ENCODE results near the gene SPAG9.
"Not testable (repeated sequence)": the region's sequence is repeated elsewhere in the genome, so short reads cannot be mapped to it uniquely, and the experiment has no call there.

The SPAG9 gene

DNA sequence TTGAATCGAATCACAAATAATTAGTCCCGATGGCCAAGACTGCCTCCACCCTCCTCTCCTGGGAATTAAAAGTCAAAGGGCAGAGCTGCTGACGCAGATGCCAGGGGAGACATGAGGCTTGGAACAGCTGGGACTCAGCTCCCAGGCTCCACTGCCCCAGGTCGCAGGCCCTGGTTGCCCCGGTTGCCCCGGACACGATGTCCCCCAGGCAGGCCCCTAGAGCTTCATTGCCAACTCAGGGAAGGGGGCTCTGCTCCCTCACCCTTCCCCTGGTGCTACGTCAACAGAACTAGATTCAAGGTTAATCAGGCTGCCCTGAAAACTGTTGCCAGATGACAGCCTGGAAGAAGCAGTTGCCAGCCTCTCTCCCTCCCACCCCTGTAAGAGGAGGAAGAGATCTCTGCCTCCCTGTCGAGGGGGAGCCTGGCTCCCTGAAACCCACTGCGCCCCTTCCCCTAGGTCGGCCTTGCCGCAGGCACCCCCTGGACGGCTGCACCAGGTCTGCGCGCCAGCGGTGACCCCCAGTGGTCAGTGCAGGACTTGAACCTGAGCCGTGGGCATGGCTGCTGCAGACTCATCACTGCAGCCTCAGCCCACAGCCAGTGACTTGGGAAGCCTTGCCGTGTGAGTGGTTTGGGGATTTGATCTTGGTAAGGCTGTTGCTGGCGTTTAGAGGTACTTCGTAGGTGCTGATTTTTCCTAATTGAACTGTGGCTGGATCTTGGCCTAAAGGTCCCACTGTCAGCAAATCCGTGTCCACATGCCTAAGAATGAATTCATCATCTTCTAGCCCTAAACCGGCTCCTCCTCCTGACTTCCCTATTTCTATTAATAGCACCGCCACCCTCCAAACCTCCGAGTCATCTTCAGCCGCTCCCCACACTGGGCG is 170.4 kb downstream of the SPAG9 start:
- DNase-seq, result peak; percentile 59

DNA sequence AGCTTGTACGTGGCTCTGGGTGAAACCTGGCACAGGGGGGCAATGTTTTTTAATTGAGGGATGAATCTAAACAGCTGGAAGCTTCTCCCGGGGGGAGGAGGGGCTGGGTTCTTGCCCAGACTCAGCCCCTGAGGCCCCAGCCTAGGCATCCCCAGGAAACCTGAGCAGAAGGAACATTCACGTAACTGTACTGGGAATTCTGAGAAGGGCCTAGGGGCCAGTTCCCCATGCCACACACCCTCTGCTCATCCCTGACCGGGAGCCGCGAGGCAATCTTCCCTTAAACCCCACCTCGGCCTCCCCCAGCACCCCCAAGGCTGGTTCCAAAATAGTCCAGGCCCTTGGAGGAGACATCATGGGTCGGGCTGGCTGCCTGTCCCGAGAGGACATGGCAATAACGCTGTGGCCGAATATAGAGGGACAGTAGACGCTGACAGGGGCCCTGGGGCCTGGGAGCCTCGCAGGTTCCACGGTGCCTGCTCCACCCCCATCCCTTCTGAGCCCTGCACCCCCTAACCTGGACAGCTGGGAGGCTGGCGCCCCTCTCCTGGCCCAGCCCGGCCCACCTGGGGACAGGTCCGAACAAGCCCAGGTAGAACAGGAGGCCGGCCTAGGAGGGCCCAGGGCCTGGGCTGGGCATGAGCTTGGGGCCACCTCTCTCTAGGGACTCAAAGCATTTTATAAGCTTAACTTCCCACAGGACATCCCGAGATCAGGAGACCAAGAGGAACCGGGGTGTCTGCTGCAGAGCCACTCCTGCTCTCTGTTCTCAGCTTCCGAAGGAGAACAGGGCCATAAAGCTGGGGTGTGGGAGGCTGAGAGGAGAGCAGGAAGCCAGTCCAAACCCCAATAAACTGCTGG is 171.3 kb downstream of the SPAG9 start:
- no peak for DNase-seq

DNA sequence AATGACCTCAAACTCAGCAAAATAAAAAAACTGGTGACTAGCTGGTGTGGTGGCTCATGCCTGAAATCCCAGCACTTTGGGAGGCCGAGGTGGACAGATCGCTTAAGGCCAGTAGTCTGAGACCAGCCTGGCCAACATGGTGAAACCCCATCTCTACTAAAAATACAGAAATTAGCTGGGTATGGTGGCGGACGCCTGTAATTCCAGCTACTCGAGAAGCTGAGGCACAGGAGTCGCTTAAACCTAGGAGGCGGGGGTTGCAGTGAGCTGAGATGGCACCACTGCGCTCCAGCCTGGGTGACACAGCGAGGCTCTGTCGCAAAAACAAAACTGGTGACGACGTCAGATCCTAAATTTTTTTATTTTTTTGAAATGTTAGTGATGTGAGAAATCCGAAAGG is 172.0 kb downstream of the SPAG9 start:
- DNase-seq, result no peak

DNA sequence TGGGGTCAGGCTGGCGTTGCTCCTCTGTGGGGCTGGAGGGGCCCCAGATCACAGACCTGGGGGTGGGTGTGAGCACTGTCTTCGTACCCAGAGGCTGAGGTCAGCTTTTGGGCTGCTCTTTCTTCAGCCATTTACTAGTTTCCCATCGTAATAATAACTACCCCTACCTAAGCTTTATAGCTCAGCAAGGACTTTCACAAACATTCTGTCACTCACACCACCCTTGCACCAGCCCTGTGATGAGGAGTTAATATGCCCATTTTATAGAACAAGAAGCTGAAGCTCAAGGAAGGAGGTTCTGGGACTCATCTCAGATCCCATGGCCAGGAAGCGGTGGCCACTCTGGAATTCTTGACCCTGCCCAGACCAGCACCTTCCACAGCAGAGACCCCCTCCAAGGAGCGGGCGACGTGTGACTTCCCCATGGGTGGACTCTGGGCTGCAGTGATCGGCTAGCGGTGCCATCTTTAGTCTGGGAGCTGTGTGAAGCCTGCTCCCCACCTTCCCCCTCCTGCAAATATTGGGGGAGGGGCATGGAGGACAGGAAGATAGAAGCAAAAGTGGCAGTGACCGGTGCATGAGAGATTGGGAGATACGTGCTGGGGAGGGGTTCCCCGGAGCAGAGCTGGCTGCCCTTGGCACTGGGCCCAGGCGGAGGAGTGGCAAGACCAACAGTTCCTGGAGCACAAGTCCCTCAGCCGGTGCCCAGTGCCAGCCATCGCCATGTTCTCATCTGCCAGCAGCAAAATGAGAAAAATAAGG is 172.7 kb downstream of the SPAG9 start:
- no peak for DNase-seq

DNA sequence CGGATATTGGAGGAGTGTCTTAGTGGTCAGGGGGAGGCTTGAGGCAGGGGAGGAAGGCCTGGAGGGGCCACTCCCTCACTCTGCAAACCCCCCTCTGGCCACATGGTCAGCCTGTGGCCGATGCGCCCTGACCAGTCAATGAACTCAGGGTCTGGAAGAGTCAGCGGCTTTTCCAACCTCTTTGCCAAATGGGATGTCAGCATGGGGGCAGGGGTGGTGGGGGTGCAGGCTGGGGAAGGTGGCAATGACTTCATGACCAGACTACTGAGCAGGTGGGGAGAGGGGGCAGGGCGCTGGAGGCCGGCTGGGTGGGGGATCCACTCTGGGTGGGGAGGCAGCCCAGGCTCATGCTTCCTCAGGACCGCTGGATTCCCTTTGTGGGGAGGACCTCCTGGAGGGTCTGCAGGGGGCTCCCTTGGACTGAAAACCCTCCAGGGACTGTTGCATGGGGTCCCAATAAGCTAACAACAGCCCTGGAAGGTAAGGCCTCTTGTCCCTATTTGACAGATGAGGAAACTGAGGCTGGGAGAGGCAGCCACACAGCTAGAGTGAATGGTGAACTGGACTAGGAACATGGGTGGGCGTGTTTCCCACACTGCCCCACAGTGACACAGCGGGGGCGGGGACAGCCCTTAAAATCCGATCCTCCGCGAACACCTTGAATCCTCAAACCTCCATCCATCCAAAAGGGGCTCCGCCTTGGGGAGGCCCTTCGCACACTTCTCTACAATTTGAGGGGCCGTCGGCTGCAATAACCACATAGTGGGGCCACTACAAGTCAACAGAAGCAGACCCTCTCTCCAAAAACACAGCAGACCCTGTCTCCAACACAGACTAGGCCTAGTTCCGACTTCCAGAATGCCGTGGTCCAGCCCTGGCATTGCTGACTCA is 173.5 kb downstream of the SPAG9 start:
- no peak for DNase-seq

DNA sequence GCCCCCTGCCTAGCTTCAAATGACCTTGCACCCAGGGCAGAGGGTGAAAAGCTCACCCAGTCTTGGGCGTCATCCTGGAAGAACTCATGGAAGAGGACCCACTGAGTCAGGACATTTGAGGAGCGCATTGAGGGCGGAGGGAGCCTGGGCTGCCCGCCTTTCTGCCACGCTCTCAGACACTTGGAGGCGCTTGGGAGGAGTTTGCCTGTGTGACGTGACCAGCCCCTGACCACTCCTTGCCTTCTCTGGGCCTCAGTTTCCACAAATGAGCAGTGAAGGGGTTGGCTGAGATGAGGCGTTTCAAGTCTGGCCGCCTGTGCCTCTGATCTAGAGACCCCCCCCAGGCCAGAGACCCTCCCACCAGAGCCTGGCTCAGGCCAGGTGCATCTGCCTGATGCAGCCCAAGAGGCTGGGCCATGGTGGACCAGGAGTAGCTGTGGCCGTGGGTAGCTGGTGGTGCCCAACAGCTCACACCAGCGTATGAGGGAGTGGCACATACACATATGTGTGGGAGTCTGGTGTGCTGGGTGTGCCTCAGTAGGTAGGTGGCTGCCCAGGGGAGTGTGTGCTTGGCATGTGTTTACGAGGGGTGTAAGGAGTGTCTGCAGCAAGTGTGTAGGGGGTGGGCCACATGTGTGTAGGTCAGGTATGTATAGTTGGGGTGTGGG is 174.3 kb downstream of the SPAG9 start:
- DNase-seq, result no peak

DNA sequence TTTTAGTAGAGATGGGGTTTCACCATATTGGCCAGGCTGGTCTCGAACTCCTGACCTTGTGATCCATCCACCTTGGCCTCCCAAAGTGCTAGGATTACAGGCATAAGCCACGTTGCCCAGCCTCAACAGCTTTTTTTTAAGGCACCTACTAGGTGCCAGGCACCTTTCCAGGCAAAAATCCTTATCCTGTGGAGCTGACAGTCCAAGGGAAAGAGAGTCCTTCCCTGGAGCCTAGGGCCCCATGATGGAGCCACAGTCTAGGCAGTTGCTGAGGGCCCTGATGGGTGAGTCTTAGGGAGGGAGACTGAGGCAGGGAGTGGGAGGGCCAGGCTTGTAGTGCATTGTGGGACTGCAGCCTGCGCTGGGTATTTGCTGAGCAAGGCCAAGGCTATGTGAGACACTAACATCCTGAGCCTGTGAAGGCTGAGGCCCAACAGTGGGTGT is 174.9 kb downstream of the SPAG9 start:
- DNase-seq, result no peak

DNA sequence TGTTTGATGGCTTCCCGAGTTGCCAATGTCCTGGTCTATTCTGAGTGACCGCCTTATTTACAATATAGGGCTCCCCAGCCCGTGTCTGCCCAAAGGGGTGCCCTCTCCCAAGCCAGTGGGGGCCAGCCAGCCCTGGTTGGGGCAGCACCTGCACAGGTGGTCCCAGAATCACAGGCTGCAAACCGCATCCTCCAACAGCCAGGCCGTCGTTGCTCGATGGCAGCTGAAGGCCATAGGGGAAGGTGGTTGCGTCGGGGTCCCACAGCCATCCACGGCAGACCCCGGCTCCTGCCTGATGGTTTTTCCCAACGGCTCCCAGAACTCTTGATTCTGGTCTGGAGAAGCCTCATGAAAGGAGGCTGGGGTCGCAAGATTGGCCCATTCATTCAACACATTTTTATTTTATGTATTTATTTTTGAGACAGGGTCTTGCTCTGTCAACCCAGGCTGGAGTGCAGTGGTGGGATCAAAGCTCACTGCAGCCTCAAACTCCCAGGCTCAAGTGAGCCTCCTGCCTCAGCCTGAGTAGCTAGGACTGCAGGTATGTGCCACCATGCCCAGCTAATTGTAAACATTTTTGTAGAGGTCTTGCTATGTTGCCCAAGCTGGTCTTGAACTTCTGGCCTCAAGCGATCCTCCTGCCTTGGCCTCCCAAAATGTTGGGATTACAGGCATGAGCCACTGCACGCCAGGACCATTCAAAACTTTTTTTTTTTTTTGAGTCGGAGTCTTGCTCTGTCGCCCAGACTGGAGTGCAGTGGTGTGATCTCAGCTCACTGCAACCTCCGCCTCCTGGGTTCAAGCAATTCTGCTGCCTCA is 175.6 kb downstream of the SPAG9 start:
- no peak for DNase-seq

DNA sequence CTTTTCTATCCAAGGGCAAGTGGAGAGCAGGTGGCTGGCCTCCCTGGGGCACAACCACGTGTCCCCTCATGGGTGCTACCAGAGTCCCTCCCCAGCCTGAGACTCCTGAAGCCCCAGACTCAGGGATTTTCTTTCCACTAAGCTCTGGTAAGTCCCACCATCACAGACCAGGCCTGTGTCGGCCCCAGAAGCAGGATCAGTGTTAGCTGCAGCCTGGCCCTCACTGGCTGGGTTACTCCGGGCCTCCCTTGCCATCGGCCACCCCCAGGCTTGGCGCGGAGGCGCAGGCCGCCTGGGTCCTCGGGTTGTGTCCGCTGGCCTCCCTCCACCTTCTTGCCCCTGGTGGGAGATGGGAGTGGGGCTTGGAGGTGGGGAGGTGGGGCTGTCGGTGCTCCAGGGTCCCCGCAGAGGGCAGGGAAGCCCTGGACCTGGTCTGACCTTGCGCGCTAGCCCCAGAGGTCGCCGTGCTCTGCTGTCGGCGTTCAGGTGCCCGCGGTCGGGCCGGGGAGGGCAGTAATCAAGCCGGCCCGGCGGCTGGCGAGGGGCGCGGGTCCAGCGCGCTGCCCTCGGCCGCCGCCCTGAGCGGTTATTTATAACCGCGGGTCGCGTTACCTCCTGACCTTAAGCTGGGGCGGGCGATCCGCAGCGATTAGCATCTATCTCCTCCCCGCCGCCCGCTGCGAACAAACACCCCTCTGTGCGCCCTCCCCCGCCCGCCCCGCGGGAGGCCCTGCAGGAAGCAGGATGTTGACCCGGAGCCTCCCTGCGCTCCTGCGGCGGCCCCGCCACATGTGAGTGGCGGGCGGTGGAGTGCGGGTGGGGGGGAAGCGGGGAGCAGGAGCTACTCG is 176.4 kb downstream of the SPAG9 start:
- DNase-seq, result peak; percentile 78

DNA sequence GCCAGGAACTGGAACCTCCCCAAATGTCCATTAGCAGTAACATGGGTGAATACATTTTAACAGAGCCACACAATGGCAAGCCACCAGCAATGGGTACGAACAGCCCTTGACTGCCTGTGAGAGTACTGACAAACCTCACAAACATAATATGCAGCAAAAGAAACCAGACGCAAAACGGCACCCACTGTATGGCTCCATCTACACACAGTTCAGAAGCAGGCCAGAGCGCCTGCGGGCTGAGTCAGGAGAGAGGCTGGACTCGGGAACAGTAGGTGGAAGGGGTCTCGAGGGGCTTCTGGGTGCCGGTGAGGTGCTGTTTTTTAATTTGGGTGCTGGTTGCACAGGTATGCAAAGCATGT is 177.1 kb downstream of the SPAG9 start:
- no peak for DNase-seq

DNA sequence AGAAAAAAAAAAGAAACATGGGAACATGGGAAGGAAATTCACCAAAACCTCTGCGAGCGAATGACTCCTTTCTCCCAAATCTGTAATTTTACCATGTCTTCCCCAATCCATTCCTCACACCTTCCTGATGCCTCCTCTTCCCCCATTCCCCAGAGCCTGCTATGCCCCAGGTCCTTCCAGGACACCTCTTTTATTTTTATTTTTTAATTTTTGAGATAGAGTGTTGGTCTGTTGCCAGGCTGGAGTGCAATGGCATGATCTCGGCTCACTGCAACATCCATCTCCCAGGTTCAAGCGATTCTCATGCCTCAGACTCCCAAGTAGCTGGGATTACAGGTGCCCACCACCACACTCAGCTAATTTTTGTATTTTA is 179.0 kb downstream of the SPAG9 start:
- not testable (repeated sequence) for DNase-seq

DNA sequence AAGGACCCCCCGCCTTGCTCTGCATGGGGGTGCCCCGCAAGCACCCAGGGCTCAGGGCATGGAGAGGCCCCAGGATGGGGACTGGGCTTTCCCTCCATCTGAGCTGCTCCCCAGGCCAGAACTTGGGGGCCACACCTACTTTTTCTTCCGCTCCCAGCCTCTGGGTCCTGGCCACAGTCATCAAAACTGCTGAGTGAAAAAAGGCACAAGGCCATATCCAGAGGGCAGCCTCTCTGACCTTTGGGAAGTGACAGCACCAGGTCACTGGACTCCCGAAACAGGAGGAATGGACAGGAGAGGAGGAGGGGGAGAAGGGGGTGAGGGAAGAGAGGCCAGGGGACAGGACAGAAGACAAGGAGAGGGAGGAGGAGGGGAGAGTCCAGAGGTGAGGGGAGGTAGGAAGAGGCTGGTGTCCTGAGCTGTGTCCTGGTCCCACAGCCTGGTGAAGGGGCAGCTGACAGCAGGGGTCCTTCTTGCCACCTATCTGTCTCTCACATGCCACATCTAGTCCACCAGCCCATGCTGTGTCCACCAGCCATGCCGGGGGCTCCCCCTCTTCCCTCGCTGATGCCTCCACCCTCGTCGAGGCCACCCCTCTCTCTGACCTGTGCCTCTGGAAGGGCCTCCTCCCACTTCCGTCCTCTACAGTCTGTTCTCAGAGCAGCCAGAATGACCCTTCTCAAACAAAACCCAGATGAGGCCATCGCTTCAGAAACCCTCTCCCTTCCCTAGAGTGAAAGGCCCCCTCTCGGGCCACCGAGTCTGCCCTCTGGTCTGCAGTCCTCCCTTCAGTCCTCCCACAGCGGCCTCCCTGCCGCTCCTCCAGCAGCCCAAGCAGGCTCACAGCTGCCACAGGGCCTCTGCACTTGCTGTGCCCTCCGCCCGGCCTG is 180.6 kb downstream of the SPAG9 start:
- DNase-seq, result no peak

DNA sequence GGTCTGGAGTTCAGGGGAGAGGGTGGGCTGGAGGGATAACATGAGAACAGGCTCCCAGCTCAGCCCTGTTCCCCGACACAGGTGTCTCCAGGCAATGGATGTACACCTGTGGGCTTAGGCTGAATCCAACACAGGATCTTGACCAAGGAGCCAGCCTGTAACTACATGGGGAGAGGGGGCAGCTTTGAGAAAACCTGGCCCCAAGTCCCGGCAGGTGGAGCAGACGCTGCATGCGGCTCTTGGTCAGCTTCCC is 181.2 kb downstream of the SPAG9 start:
- no peak for DNase-seq

DNA sequence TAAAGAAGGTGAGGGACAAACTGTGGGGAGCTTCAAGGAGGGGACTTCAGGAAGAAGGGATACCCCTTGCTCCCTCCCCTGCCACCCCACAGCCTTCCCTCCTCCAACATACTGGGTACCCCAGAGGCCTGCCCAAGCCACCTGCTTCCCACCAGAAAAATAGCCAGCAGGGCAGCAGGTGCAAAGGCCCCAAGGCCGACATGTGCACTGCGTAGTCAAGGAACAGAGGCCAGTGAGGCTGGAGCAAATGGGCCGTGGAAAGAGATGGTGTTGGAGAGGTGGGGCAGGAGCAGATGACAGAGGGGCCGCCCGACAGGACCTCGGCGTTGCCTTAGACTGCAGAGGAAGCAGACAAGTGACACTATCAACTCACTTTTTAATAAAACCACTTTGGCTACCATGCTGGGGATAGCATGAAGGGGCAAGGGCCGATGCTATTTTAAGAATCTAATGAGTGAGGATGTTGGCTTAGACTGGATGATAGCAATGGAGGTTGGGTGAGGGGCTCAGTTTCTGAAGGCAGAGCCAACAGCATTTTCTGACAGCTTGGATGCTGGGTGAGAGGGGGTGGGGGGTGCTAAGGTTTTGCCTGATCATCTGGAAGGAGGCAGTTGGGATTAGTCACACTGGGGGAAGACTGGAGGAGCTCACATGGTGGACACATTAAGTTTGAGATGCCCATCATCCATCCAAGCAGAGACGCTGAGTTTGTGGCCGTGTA is 181.7 kb downstream of the SPAG9 start:
- DNase-seq, result no peak

DNA sequence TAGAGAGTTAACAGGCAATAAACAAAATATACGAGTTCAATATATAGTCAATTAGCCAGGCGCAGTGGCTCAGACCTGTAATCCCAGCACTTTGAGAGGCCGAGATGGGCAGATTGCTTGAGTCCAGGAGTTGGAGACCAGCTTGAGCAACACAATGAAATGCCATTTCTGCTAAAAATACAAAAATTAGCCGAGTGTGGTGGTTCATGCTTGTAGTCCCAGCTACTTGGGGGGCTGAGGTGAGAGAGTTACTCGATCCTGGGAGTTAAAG is 184.7 kb downstream of the SPAG9 start:
- DNase-seq, result no peak

DNA sequence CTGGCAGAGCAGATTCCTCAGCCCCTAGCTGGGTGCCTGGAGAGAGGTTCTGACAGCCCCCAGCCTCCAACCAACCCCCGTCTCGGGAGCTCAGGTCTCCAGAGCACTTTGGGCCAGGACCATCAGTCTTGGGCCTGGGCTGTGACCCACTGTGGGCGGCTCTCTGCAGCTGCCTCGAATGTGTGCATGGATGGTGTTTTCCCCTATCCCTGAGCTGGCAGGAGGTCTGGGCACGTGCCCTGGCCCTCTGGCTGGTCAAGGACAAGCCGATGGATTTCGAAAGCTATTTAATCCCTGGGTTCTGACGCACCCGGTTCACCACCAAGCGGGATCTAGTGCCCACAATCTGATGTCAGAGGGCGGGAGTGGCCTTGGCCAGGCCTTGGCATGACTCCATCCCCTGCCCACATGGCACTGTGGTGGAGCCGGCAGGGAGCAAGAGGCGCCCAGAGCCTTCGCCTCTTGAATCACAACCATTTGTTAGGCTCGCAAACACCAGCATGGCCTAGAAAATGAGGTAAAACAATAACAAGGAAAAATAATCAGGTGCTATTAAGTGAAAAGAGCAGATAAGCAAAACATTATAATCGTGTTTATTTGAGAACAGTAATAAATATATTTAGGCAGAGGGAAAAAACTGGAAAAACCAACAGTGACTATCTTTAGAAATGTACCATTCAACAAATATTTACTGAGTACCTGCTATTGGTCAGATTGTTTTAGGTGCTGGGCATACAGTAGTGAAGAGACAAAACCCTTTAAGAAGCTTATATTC is 185.3 kb downstream of the SPAG9 start:
- no peak for DNase-seq

DNA sequence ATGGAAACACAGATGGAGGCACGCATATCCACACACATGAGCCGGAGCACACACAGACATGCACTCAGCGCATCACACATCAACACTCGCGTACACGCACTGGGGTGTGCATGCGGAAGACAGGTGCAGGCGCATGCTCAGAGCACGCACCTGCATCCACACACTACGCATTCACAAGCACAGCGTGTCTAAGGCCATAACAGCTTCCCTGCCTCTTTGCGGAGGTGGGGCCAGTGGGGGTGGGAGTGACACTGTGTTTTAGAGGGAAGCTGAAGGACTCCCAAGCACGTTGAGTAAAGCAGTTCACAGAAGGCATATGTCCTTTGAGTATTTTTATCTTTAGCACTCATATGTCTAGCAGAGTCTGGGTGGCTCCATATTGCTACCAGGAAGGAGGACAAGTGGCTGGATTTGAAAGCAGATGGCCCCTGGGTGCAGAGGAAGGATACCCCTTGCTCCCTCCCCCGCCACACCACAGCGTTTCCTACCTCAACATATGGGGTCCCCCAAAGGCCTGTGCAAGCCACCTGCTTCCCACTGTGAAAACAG is 185.9 kb downstream of the SPAG9 start:
- no peak for DNase-seq

DNA sequence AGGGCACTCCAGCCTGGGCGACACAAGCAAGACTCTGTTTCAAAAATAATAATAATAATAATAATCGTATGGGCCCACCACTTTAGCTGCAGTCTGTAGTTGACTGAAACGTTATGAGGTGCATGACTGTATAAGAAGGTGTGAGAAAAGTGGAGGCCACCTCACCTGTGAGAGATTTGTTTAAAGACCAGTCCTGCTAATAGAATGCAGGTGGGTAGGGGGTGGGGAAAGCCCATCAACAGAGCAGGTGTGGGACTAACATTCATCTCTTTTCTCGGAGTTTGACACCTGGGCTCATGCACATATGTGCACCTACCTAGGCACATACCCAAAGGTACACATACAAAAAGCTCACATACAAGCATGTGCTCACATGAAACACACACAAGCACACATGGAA is 186.5 kb downstream of the SPAG9 start:
- DNase-seq, result no peak
